PC-3 (cell line): ENCODE data around the gene PTGDS.

Source experiments
- EZH2 ChIP-seq: fragments of 300-600 bp; sonication (generic); IDR thresholded peaks from one replicate; pipeline ENCODE4 v1.6.1; 2017; ENCODE audit warnings: antibody characterized with exemption, mild to moderate bottlenecking, low read length; ENCODE audit not compliant: unreplicated experiment
- TF ChIP-seq, protein P1 (sequence below): fragments of 300-600 bp; sonication (generic); conservative IDR thresholded peaks from 2 replicates; pipeline ENCODE4 v1.5.1; 2017; ENCODE audit warnings: antibody characterized with exemption, low read depth, mild to moderate bottlenecking, low read length

DNA sequence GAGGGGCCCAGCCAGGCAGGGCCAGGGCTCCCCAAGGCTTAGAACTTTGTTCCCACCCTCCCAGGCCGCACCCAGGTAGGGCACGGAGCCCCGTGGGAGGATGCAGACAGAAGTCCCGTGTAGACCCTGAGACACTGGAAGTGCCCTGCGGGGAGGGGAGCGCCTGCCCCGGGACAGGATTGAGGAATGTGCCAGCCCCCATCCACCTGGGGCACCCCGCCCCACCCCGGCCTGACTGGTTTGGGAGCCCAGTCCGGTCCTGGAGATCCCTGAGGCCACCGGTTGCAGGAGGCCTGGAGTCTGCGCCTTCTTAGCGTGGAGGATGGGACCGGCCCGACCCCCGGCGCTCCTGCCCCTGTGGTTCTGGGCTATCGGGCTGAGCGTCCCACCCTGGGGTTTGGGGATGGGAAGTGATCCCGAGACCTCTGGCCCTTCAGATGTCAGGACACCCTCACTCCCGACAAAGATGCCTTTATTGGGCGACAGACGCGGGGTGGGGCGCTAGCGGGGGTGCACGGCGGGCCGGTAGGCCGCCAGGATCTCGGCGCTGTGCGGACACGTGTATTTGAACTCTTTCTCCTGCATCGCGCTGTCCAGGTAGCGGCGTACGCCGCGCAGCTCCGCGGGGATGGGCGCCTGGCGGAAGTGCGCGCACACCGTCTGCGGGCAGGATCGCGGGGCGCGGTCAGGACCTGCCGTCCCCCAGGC lies 17.0 kb downstream of the PTGDS start:
- TF ChIP-seq, protein P1, sequence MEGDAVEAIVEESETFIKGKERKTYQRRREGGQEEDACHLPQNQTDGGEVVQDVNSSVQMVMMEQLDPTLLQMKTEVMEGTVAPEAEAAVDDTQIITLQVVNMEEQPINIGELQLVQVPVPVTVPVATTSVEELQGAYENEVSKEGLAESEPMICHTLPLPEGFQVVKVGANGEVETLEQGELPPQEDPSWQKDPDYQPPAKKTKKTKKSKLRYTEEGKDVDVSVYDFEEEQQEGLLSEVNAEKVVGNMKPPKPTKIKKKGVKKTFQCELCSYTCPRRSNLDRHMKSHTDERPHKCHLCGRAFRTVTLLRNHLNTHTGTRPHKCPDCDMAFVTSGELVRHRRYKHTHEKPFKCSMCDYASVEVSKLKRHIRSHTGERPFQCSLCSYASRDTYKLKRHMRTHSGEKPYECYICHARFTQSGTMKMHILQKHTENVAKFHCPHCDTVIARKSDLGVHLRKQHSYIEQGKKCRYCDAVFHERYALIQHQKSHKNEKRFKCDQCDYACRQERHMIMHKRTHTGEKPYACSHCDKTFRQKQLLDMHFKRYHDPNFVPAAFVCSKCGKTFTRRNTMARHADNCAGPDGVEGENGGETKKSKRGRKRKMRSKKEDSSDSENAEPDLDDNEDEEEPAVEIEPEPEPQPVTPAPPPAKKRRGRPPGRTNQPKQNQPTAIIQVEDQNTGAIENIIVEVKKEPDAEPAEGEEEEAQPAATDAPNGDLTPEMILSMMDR, result no peak
- TF ChIP-seq EZH2, result no peak
